Choroid plexus epithelial cell (primary cell): Measurements from ENCODE around the gene DTNBP1.

ENCODE experiments used
- DNase-seq: peaks from one replicate; pipeline ENCODE4 v3.0.0-alpha.2; 2010; ENCODE audit warnings: low read depth
- H3K4me3 ChIP-seq: 2 replicates; pipeline ENCODE4 v1.5.1; 2011; ENCODE audit warnings: low read depth, mild to moderate bottlenecking, control low read depth, low read length, moderate library complexity
- TF ChIP-seq, protein P1 (sequence below): conservative IDR thresholded peaks from 2 replicates; pipeline ENCODE4 v1.5.1; 2011; ENCODE audit warnings: low read depth, mild to moderate bottlenecking, control low read depth, inconsistent platforms, low read length, moderate library complexity

DTNBP1 gene

DNA sequence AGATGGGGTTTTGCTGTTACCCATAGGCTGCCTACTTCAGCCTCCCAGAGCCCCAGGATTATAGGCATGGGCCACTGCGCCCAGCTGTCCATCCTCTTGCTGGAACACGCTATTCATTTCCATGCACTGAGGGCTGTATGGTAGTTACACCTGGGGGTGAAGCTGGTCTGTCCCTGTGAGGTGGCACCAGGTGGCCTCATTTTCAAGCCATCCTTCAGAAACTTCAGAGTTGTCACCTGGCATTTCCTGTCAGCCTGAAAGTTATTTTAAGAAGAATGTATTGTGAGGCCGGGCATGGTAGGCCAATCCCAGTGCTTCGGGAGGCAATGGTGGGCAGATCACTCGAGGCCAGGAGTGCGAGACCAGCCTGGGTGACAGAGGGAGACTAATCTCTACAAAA, 147.6 kb downstream of the DTNBP1 start:
- TF ChIP-seq, protein P1, sequence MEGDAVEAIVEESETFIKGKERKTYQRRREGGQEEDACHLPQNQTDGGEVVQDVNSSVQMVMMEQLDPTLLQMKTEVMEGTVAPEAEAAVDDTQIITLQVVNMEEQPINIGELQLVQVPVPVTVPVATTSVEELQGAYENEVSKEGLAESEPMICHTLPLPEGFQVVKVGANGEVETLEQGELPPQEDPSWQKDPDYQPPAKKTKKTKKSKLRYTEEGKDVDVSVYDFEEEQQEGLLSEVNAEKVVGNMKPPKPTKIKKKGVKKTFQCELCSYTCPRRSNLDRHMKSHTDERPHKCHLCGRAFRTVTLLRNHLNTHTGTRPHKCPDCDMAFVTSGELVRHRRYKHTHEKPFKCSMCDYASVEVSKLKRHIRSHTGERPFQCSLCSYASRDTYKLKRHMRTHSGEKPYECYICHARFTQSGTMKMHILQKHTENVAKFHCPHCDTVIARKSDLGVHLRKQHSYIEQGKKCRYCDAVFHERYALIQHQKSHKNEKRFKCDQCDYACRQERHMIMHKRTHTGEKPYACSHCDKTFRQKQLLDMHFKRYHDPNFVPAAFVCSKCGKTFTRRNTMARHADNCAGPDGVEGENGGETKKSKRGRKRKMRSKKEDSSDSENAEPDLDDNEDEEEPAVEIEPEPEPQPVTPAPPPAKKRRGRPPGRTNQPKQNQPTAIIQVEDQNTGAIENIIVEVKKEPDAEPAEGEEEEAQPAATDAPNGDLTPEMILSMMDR = no peak
- no peak overlapping the region for H3K4me3 ChIP-seq
- no peak for DNase-seq

DNA sequence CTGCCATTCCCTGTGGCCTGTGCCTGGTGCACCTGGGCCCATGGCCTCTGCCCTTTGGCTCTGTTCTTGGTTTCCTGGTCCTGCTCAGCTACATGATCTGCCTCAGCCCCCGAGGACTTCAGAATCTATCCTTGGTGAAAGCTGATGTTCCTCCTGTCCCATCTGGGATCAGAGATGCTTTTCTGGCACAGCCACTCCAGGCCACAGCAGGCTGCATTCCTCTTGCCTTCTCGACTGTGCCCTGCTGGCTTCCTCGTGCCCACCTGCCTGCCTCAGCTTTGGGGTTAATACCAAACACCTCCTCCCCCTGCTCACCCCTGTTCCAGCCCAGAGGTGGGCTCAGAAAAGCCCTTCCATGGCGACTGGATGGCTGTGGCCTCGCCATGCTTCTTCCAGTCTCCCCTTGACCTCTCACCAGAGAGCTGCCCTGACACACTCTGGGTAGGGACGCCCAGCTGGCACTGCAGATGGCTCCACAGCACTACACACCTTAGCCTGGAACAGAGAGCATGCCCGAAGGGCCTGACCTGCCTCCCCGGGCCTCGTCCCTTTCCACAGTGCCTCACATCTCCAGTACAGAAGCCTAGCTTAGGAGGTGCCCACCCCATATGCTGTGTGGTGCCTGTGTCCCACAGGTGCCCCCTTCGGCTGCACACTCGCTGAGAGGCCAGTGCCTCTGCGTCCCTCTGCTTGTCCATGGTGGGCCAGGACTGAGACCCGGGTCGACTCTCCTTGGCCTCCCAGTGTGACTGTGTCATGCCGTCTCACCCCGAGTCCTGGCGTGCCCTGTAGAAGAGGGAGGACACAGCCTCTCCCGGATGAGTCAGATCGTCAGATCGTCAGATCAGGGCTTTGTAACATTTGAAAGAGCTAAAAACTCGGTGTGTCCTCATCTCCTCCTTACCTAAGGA, 148.8 kb downstream of the DTNBP1 start:
- no peak overlapping the region for H3K4me3 ChIP-seq

DNA sequence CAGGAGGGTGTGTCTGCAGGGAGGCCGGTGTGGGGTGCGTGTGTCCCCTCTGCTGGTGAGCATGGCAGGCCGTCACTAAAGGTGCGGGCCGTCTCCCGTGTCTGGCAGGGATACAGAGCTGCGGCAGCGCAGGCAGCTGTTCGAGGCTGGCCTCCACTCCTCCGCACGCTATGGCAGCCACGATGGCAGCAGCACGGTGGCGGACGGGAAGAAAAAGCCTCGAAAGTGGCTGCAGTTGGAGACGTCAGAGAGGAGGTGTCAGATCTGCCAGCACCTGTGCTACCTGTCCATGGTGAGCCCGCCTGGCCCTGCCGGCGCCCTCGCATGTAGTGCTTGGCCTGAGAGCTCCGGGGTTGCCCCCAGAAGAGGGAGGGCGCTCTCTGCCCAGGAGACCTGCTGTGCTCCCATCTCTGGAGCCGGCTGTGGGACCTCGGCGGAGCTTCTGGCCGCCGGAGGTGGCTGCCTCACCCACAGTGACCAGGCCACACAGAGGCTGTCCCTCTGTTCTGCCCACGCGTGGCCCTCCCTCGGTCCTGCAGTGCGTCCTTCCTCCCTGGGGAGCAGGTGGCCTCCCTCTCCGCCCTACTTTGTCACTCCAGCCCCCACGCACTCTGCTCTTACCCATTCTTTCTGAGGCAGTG, 149.6 kb downstream of the DTNBP1 start:
- H3K4me3 ChIP-seq = no peak overlapping the region
- TF ChIP-seq, protein P1 = no peak
- DNase-seq = no peak

More for the DNA sequence above, 148.8 kb downstream of the DTNBP1 start:
- no peak for DNase-seq
- TF ChIP-seq, protein P1 = no peak

DNA sequence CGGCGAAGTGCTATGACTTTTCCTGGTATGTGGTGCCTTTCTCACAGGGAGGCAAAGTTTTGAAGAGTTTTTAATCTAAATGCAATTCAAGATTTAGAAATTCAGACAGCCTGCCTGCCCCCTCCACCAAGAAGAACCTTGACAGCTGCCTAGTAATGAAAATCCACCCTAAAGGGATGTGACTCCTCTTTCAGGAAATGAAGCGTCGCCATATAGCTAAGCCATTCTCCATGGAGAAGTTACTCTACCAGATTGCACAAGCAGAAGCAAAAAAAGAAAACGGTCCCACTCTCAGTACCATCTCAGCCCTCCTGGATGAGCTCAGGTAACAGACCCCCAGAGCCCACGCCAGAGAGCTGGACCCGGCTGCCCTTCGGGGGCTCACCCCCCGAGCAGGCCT, 150.1 kb downstream of the DTNBP1 start:
- TF ChIP-seq, protein P1 = no peak
- H3K4me3 ChIP-seq = no peak overlapping the region
- DNase-seq = no peak

DNA sequence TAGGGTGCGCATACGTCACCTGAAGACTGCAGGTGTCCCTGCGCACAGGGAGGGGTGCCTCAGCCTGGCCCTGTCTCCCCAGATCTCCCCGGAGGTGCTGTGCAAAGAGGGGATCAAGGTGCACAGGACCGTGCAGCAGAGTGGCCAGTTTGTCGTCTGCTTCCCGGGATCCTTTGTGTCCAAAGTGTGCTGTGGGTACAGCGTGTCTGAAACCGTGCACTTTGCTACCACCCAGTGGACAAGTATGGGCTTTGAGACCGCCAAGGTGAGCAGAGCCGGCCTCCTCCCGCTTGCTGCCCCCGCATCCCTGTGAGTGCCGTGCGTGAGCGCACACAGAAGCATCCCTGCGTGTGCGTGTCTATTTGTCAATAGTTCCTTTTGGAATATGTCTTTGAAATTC, 150.7 kb downstream of the DTNBP1 start:
- peak; percentile 39 for DNase-seq
- TF ChIP-seq, protein P1 = peak; percentile 37
- H3K4me3 ChIP-seq = no peak overlapping the region

DNA sequence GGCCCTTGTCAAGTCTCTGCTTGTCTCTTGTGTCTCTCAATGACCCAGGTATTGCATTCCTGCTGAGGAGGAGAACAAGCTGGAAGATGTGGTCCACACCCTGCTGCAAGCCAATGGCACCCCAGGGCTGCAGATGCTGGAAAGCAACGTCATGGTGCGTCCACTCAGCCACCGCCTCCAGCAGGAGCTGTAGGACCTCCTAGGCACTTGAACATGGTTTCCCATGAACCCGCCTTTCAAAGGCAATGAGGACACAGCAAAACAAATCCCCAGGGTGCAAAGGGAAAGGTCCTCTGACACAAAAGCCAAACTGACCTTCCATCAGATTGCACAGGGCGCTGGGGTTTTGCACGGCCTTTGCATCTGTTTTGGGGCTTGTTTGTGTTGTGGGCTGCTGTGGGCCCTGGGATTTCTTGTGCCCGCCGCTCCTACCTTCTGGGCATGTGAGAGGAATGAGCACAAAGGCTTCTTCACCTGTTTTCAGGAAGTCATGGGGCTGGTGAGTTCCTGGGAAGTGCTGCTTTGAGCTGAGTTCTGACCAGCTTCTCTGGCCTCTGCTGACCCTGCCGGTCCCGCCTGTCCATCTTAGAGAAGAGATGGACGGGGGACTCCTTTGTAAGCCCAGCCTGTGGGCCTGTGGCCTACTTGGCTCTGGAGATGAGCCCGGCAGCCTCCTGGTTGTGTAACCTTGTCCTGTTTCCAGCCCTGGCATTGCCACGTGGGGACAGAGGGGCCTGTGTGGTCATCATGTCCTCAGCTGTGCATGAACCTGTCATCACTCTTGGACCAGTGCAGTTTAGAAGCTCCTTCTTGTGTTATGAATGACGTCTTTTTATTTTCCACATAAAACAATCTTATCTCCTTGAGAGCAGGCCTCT, 151.3 kb downstream of the DTNBP1 start:
- no peak overlapping the region for H3K4me3 ChIP-seq
- TF ChIP-seq, protein P1 = no peak
- DNase-seq = no peak
